Breast epithelium (tissue), 3 donors: ENCODE results near the gene SDK1.

Experiments
- POLR2A ChIP-seq: fragments of 450-650 bp; IDR thresholded peaks from one replicate; pipeline ENCODE4 v1.6.1; 2016; ENCODE audit warnings: antibody characterized with exemption, mild to moderate bottlenecking, moderate library complexity
- POLR2AphosphoS5 ChIP-seq, 3 donors: sonication (generic); formaldehyde crosslinking; IDR thresholded peaks; one replicate each; pipeline ENCODE4 v1.6.1; 2017; ENCODE audit warnings: antibody characterized with exemption in 3 of 3
- TF ChIP-seq, protein P1 (sequence below), 3 donors: fragments of 450-650 bp; IDR thresholded peaks; one replicate each; pipeline ENCODE4 v1.5.1; 2016 to 2017; ENCODE audit warnings: antibody characterized with exemption in 3 of 3, mild to moderate bottlenecking in 3 of 3, moderate library complexity in 3 of 3

DNA sequence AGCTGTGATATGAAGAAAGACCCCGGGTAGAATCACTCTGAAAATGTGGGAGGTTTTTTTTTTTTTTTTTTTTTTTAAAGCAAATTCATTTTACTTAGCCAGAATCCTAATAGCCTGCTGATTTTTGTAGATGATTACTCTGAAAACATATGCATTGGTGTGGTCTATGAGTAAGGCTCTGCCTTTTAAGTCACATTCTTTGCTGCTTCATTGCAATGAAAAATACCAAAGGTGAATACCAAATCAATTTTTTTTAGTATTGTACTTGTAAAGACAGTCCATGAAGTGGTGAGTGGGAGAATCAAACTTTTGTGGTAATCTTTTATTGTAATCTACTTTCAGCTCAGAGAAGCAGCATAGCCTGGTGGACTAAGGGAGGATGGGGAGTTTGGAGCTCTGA lies 130.3 kb downstream of the SDK1 start:
- TF ChIP-seq, protein P1, sequence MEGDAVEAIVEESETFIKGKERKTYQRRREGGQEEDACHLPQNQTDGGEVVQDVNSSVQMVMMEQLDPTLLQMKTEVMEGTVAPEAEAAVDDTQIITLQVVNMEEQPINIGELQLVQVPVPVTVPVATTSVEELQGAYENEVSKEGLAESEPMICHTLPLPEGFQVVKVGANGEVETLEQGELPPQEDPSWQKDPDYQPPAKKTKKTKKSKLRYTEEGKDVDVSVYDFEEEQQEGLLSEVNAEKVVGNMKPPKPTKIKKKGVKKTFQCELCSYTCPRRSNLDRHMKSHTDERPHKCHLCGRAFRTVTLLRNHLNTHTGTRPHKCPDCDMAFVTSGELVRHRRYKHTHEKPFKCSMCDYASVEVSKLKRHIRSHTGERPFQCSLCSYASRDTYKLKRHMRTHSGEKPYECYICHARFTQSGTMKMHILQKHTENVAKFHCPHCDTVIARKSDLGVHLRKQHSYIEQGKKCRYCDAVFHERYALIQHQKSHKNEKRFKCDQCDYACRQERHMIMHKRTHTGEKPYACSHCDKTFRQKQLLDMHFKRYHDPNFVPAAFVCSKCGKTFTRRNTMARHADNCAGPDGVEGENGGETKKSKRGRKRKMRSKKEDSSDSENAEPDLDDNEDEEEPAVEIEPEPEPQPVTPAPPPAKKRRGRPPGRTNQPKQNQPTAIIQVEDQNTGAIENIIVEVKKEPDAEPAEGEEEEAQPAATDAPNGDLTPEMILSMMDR (IDR thresholded peaks at IDR 0.05), result no peak
- TF ChIP-seq POLR2AphosphoS5 (IDR thresholded peaks at IDR 0.05) (no peak), POLR2A (no peak)
